Measurements from ENCODE around the gene TRHDE. TPM values are rescaled to one million over a fixed set of nuclear protein-coding genes. Genes with fewer than 3 reads are reported as not detected.

The TRHDE gene
- total and polyA plus RNA-seq, 2 donors (not counting 1 experiment from before 2014, with no cell fraction given) = 7.3 to 8.8 TPM

DNA sequence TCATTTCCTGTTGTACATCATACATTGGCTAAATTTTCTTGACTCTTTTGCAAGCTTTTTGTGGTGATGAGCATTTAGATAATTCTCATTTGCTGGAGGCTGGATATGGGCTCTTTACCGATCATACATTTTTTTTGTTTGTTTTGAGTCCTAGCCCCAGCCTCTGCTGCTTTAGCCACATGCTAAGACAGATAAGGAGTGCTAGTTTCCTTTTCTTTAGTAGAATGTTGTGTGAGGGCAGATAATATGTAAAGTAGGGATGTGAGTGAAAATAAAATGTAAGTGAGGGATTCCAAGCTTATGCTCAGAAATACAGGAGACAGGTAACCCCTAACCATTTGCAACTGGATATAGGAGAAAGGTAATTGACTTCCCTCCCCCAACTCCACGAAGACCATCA, 405.7 kb downstream of the TRHDE start:
- no peak overlapping the region for H3K27ac ChIP-seq (ENCODE audit: insufficient read depth, low read length)
- no peak overlapping the region for H3K4me2 ChIP-seq (ENCODE audit: extremely low read depth, insufficient read depth, low read length)
- no peaks in the 10 kb centered on the region for H3K27me3 ChIP-seq (ENCODE audit: control insufficient read depth, insufficient read depth, low read length)
- no peaks in the 10 kb centered on the region for H3K4me1 ChIP-seq (ENCODE audit: control insufficient read depth, extremely low read depth, insufficient read depth, low read length)
- H3K4me3 ChIP-seq (replicated peaks in 1 of 4; ENCODE audit: control extremely low read depth in 1 of 4, insufficient read depth in 1 of 4, low read depth in 3 of 4, low read length in 4 of 4) = no peak overlapping the region
- H3K9ac ChIP-seq (ENCODE audit: insufficient read depth, low read length) = no peak overlapping the region
- H3K79me2 ChIP-seq (ENCODE audit: control insufficient read depth, insufficient read depth, low read length) = no peaks in the 10 kb centered on the region
- no peaks in the 10 kb centered on the region for H3K9me3 ChIP-seq (ENCODE audit: control insufficient read depth, insufficient read depth, low read depth, low read length)
- H4K20me1 ChIP-seq (ENCODE audit: control insufficient read depth, extremely low read depth, insufficient read depth, low read length) = no peaks in the 10 kb centered on the region
- no peak for DNase-seq (ENCODE audit: low read depth in 2 of 2)
- no peak overlapping the region for H2AFZ ChIP-seq (ENCODE audit: low read length)
- no peak for TF ChIP-seq EZH2 (IDR thresholded peaks at IDR 0.05; ENCODE audit: low read length, missing control alignments)
- TF ChIP-seq, protein P1, sequence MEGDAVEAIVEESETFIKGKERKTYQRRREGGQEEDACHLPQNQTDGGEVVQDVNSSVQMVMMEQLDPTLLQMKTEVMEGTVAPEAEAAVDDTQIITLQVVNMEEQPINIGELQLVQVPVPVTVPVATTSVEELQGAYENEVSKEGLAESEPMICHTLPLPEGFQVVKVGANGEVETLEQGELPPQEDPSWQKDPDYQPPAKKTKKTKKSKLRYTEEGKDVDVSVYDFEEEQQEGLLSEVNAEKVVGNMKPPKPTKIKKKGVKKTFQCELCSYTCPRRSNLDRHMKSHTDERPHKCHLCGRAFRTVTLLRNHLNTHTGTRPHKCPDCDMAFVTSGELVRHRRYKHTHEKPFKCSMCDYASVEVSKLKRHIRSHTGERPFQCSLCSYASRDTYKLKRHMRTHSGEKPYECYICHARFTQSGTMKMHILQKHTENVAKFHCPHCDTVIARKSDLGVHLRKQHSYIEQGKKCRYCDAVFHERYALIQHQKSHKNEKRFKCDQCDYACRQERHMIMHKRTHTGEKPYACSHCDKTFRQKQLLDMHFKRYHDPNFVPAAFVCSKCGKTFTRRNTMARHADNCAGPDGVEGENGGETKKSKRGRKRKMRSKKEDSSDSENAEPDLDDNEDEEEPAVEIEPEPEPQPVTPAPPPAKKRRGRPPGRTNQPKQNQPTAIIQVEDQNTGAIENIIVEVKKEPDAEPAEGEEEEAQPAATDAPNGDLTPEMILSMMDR (conservative IDR thresholded peaks at IDR 0.05 in 1 of 2, IDR thresholded peaks at IDR 0.05 in 1 of 2; ENCODE audit: low read depth in 1 of 2, low read length in 2 of 2) = no peak
- no peaks in the 10 kb centered on the region for H3K36me3 ChIP-seq (ENCODE audit: control insufficient read depth, insufficient read depth, low read length)

DNA sequence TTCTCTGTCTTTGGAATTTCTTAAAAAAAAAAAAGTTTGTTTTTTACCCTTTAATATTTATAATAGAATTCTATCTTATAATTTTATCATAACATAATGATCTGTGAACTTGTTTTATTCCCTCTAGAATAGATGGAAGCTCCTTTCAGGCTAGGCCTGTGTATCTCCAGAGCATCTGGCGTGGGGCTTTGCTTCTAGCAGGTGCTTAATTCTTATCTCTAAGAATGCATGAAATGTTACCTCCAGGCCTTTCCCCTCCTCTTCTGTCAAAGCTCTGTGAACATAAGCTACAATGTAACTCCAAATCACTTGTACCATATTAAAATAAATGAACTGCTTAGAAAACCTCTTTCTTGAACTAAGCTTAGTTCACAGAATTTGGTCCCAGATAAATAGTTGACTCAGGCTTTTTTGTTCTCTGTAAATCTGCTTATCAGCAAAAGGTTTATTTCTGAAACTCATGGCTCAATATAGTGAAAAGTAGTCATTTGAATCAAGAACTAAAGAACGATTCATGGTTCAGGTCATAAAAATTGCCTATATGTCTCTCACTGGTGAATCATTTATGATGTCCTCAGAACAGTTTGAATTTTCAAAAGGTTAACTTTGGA, 407.1 kb downstream of the TRHDE start:
- Histone ChIP-seq H3K4me2 (ENCODE audit: extremely low read depth, insufficient read depth, low read length) (no peak overlapping the region), H3K9me3 (ENCODE audit: control insufficient read depth, insufficient read depth, low read depth, low read length) (no peaks in the 10 kb centered on the region), H2AFZ (ENCODE audit: low read length) (no peak overlapping the region), H3K36me3 (ENCODE audit: control insufficient read depth, insufficient read depth, low read length) (no peaks in the 10 kb centered on the region), H3K79me2 (ENCODE audit: control insufficient read depth, insufficient read depth, low read length) (no peaks in the 10 kb centered on the region), H3K27me3 (ENCODE audit: control insufficient read depth, insufficient read depth, low read length) (no peaks in the 10 kb centered on the region), H3K27ac (ENCODE audit: insufficient read depth, low read length) (no peak overlapping the region), H3K9ac (ENCODE audit: insufficient read depth, low read length) (no peak overlapping the region), H3K4me3 (replicated peaks in 1 of 4; ENCODE audit: control extremely low read depth in 1 of 4, insufficient read depth in 1 of 4, low read depth in 3 of 4, low read length in 4 of 4) (no peak overlapping the region), H4K20me1 (ENCODE audit: control insufficient read depth, extremely low read depth, insufficient read depth, low read length) (no peaks in the 10 kb centered on the region), H3K4me1 (ENCODE audit: control insufficient read depth, extremely low read depth, insufficient read depth, low read length) (no peaks in the 10 kb centered on the region)
- DNase-seq (ENCODE audit: low read depth in 2 of 2) = no peak
- TF ChIP-seq, protein P1 (conservative IDR thresholded peaks at IDR 0.05 in 1 of 2, IDR thresholded peaks at IDR 0.05 in 1 of 2; ENCODE audit: low read depth in 1 of 2, low read length in 2 of 2) = no peak
- TF ChIP-seq EZH2 (IDR thresholded peaks at IDR 0.05; ENCODE audit: low read length, missing control alignments) = no peak

DNA sequence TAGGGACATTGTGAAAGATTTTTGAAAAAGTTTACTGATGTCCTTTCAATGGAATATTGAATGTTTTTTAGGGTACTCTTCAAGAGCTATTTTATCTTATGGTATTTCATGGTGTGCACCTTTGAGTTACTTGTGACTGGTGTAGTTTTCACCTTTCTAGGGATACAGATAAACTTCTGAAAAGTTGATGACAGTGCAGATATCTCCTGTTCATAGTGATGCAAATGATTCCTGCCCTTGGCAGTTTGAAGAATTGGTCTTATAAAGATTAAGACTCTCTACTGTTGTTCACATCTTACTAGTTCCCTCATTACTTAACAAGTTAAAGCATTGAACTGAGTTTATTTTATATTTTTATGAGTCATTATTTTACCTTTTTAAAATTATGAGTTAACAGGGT, 408.9 kb downstream of the TRHDE start:
- TF ChIP-seq, protein P1 (conservative IDR thresholded peaks at IDR 0.05 in 1 of 2, IDR thresholded peaks at IDR 0.05 in 1 of 2; ENCODE audit: low read depth in 1 of 2, low read length in 2 of 2) = no peak
- no peak for TF ChIP-seq EZH2 (IDR thresholded peaks at IDR 0.05; ENCODE audit: low read length, missing control alignments)
- Histone ChIP-seq H3K4me1 (ENCODE audit: control insufficient read depth, extremely low read depth, insufficient read depth, low read length) (no peaks in the 10 kb centered on the region), H3K27ac (ENCODE audit: insufficient read depth, low read length) (no peak overlapping the region), H3K9me3 (ENCODE audit: control insufficient read depth, insufficient read depth, low read depth, low read length) (no peaks in the 10 kb centered on the region), H3K4me3 (replicated peaks in 1 of 4; ENCODE audit: control extremely low read depth in 1 of 4, insufficient read depth in 1 of 4, low read depth in 3 of 4, low read length in 4 of 4) (no peak overlapping the region), H3K27me3 (ENCODE audit: control insufficient read depth, insufficient read depth, low read length) (no peaks in the 10 kb centered on the region), H4K20me1 (ENCODE audit: control insufficient read depth, extremely low read depth, insufficient read depth, low read length) (no peaks in the 10 kb centered on the region), H3K4me2 (ENCODE audit: extremely low read depth, insufficient read depth, low read length) (no peak overlapping the region), H2AFZ (ENCODE audit: low read length) (no peak overlapping the region), H3K9ac (ENCODE audit: insufficient read depth, low read length) (no peak overlapping the region), H3K79me2 (ENCODE audit: control insufficient read depth, insufficient read depth, low read length) (no peaks in the 10 kb centered on the region), H3K36me3 (ENCODE audit: control insufficient read depth, insufficient read depth, low read length) (no peaks in the 10 kb centered on the region)
- no peak for DNase-seq (ENCODE audit: low read depth in 2 of 2)

Data from fibroblast of lung (primary cell).